Ovary (tissue), 9 donors: ENCODE measurements around the gene IL1R2. TPM values are rescaled to one million over a fixed set of nuclear protein-coding genes. Genes with fewer than 3 reads are reported as not detected.

Experiments
- DNase-seq, 5 donors: peaks; one replicate each; pipeline ENCODE4 v3.0.0-alpha.2; 2019 to 2020
- H3K27ac ChIP-seq, 2 donors: fragments of 200-600 bp; one replicate each; pipeline versions ENCODE4 v1.5.1 to v1.8.0; 2019 to 2022
- H3K27me3 ChIP-seq: fragments of 200-600 bp; one replicate; pipeline ENCODE4 v1.8.0; 2022
- H3K36me3 ChIP-seq: fragments of 200-600 bp; sonication (generic); one replicate; pipeline ENCODE4 v1.5.1; 2019
- H3K4me1 ChIP-seq: one replicate; pipeline ENCODE4 v1.8.1; 2013; ENCODE audit warnings: mild to moderate bottlenecking, moderate library complexity; ENCODE audit not compliant: insufficient read depth
- H3K4me3 ChIP-seq: fragments of 200-600 bp; sonication (generic); one replicate; pipeline ENCODE4 v1.5.1; 2017
- H3K9me3 ChIP-seq, 2 donors: fragments of 200-600 bp in 1 of 2; sonication (generic) in 1 of 2; one replicate each; pipeline versions ENCODE4 v1.5.1 to v1.8.1; 2013 to 2019; ENCODE audit warnings: mild to moderate bottlenecking in 1 of 2, moderate library complexity in 1 of 2
- EP300 ChIP-seq: sonication (generic); formaldehyde crosslinking; IDR thresholded peaks from one replicate; pipeline ENCODE4 v1.6.1; 2017; ENCODE audit warnings: antibody characterized with exemption
- POLR2A ChIP-seq: fragments of 450-650 bp; IDR thresholded peaks from one replicate; pipeline ENCODE4 v1.6.1; 2017; ENCODE audit warnings: antibody characterized with exemption, mild to moderate bottlenecking, moderate library complexity
- WGBS, 3 donors: extraction: QIAGEN DNeasy Blood & Tissue Kit in 1 of 3; methylation state at CpG; one replicate each; pipeline versions ENCODE4 v1.1.5 to v1.1.7; 2013 to 2017; 5-methylcytosine and 5-hydroxymethylcytosine counted together
- intact Hi-C, 4 donors: fragments of 100-400 bp; cut with DNase I; formaldehyde crosslinking; loops; one replicate each; pipeline versions ENCODE4 v1.11.0 to v1.15.1; 2022 to 2023
- polyA plus RNA-seq, 2 donors: library from polyadenylated mRNA; stranded (reverse); fragments of 200-250 nt in 1 of 2; fragments of 350-450 nt in 1 of 2; fragmentation: Illumina TruSeq in 1 of 2; extraction: RNeasy Lipid Tissue Mini Kit (QIAGEN cat#74804) in 1 of 2; gene quantifications; one replicate each; pipeline ENCODE4 v1.2.3, GENCODE V29; 2013 to 2014
- total RNA-seq, 7 donors: library from RNA; depleted of rRNA in 2 of 7; stranded (reverse); fragments of >200 nt in 2 of 7; fragmentation: NEBNext Ultra II Directional in 3 of 7; extraction: Animal tissue kit (Norgen Biotek cat#: 25700) in 3 of 7; gene quantifications; one replicate each; pipeline versions ENCODE4 v1.1.0 to v1.2.4, GENCODE V29; 2016 to 2023
- TF ChIP-seq, protein P1 (sequence below), 3 donors: fragments of 450-650 bp in 2 of 3; fragments of 200-600 bp in 1 of 3; IDR thresholded peaks; one replicate each; pipeline versions ENCODE4 v1.5.1 to v1.8.0; 2016 to 2022; ENCODE audit warnings: antibody characterized with exemption in 3 of 3, mild to moderate bottlenecking in 1 of 3
- donor health status: DM: no; HTN: no; CAD: no; lungs with moderate emphysema.
- donor health status: DM: no; HTN: no; CAD: no.
- donor health status: Bipolar disorder and iron deficiency.
- donor health status: DM: yes; HTN: yes; CAD: no.
- donor health status: DM: no; HTN: no; CAD: no.
- donor health status: DM: yes; HTN: yes; CAD: no.

The IL1R2 gene
- total and polyA plus RNA-seq, 9 donors = 0.15 to 8.7 (median 1.1) TPM

DNA sequence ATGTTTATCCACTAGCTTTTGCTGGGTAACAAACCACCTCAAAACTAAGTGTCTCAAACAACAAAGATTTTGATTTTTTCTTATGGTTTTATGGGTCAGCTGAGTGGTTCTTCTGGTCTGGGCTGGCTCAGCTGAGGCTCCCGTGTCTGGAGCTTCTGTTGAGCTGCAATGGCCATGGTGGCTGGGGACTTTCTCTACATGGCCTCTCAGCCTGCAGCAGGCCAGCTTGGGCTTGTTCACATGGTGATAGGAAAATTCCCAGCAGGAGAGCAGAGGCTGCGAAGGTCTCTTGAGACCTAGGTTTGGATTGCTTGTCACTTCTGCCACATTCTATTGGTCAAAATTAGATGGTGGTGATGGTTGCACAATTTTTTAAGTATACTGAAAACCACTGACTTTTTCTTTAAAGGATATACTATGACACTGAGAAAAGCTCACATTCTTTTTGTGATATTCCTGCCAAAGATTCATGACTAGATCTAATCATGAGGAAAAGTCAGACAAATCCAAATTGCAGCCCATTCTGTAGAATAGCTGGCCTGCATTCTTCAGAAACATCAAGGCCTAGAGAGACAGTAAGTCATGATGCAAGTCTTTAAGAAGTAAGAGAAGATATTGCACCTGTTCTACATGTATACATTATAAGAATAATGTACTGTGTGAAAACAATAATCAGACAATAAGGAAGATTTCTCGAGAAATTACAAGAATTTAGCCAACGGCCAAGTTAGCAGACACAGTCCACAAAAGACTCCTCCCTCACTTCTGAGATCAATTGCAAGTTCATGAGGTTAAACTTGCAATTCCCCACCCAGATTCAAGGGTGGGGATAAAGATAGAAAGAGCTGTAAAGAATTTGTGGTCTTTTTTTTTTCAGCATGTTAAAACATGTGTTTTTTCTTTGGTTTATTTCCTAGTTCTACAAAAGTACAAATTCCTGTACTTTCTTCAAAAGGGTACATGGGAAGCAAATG is 35.0 kb upstream of the IL1R2 start:
- no peaks in the 10 kb centered on the region for H3K27me3 ChIP-seq
- H3K27ac ChIP-seq = no peak overlapping the region
- H3K4me1 ChIP-seq = peaks cover 9% of the 10 kb centered on the region
- no peaks in the 10 kb centered on the region for H3K36me3 ChIP-seq
- intact Hi-C loops = loop anchor here in 1 of 4 donors (10.0 kb wide), 1 partner anchor 72 kb away; no protein-coding TSS in a partner anchor
- 52 to 59% (median 53%) methylated on average over 4 of the region's 4 CpGs for WGBS, 3 donors
- TF ChIP-seq POLR2A (no peak), EP300 (no peak)
- TF ChIP-seq, protein P1, sequence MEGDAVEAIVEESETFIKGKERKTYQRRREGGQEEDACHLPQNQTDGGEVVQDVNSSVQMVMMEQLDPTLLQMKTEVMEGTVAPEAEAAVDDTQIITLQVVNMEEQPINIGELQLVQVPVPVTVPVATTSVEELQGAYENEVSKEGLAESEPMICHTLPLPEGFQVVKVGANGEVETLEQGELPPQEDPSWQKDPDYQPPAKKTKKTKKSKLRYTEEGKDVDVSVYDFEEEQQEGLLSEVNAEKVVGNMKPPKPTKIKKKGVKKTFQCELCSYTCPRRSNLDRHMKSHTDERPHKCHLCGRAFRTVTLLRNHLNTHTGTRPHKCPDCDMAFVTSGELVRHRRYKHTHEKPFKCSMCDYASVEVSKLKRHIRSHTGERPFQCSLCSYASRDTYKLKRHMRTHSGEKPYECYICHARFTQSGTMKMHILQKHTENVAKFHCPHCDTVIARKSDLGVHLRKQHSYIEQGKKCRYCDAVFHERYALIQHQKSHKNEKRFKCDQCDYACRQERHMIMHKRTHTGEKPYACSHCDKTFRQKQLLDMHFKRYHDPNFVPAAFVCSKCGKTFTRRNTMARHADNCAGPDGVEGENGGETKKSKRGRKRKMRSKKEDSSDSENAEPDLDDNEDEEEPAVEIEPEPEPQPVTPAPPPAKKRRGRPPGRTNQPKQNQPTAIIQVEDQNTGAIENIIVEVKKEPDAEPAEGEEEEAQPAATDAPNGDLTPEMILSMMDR (IDR thresholded peaks at IDR 0.05) = no peak
- no peaks in the 10 kb centered on the region for H3K9me3 ChIP-seq
- no peak overlapping the region for H3K4me3 ChIP-seq
- DNase-seq = no peak

DNA sequence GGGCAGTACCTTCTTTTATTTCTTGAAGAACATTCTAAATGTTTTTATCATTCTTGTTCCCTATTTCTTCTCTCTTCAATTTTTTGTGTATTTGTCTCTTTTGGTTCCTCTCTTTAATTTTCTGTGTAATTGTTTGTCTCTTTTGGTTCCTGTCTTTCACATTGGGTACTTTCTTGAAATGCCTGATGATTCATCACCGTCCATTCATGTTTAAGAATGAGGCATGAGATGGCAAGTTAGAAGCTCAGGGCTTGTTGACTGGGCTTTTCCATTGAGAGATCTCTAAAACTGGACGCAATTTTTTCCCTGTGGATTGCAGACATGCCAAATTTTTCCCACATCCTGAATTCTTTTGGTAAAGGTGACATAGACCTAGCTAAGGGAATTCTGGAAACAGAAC is 33.7 kb upstream of the IL1R2 start:
- Histone ChIP-seq H3K27me3 (no peaks in the 10 kb centered on the region), H3K4me3 (no peak overlapping the region), H3K9me3 (no peaks in the 10 kb centered on the region), H3K4me1 (peaks cover 16% of the 10 kb centered on the region), H3K36me3 (no peaks in the 10 kb centered on the region), H3K27ac (no peak overlapping the region)
- 0 to 36% (median 1%) methylated on average over 2 of the region's 2 CpGs for WGBS, 3 donors
- DNase-seq = no peak
- TF ChIP-seq, protein P1 (IDR thresholded peaks at IDR 0.05) = no peak
- TF ChIP-seq EP300 (no peak), POLR2A (no peak)
- intact Hi-C loops = loop anchor here in 1 of 4 donors (10.0 kb wide), 1 partner anchor 73 kb away; no protein-coding TSS in a partner anchor

DNA sequence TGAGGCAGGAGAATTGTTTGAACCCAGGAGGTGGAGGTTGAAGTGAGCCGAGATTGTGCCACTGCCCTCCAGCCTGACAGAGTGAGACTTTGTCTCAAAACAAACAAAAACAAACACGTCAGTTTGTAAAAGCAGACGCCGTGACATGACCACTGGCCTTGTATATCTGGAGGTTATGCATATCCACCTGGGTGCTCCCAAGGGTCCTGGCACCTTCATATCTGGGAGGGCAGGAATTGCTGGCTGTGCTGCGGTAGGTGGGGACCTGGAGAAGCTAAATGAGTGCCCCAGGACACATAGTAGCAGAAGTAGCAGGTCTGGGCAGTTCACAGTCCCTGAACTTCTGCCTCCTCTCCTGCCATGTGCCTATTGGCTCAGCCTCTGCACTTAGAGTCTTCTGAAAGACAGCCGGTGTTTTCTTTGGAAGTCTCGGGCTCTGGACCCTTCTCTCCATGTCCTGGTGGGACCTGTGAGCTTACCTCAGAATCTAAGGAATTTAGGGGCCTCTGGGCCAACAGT is 30.9 kb upstream of the IL1R2 start:
- intact Hi-C loops = no loop called here
- Histone ChIP-seq H3K27ac (peak overlapping the region; percentile 58 to 90), H3K9me3 (no peaks in the 10 kb centered on the region), H3K4me1 (peaks cover 19% of the 10 kb centered on the region), H3K27me3 (no peaks in the 10 kb centered on the region), H3K4me3 (no peak overlapping the region), H3K36me3 (no peaks in the 10 kb centered on the region)
- 43 to 51% (median 43%) methylated on average over 7 of the region's 7 CpGs for WGBS, 3 donors
- peak in 1 of 5 donors; percentile 52 for DNase-seq
- TF ChIP-seq, protein P1 (IDR thresholded peaks at IDR 0.05) = no peak
- TF ChIP-seq EP300 (no peak), POLR2A (no peak)

DNA sequence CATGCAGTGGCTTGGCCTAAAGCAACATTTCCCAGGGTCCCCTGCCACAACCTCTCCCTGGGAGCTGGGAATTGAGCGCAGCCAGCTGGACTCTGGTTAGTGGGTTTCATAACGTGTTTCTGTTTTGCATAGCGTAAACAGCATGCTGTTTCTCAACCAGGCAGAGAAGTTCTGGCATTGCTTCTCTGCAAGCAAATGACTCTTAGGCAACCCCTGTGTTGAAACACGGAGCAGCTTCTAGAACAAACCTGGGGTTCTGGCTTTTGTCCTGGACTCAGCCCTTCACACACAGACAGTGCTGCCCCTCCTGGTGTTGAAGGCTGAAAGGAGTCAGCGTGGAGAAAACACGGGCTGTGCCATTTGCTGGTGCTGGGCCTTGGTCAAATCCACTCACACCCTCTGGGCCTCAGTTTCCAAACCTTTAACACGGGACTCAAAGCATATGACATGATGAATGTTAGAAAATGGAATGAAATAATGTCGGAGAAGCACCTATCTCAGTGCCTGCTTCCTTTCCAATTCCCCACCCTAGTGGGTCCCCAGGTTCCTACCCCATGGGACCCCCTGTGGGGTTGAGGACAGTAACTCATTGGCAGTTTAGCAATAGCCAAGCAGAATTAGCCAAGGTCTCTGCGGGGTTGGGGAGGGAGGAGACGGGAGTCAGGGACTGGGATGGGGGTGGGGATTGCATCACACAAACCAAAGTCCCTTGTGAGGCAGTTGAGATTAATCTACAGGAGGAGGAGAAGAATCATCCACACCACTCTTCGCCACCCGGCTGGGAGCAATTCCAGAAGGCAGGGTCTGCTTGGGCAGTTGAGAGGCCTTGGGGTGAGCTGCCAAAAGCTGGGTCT is 30.2 kb upstream of the IL1R2 start:
- Histone ChIP-seq H3K27me3 (no peaks in the 10 kb centered on the region), H3K4me1 (peaks cover 19% of the 10 kb centered on the region), H3K4me3 (no peak overlapping the region), H3K36me3 (no peaks in the 10 kb centered on the region), H3K9me3 (no peaks in the 10 kb centered on the region), H3K27ac (peak overlapping the region; percentile 79 to 90)
- WGBS, 3 donors = 13 to 18% (median 15%) methylated on average over 12 of the region's 12 CpGs
- intact Hi-C loops = no loop called here
- TF ChIP-seq POLR2A (no peak), EP300 (peak; percentile 93)
- TF ChIP-seq, protein P1 (IDR thresholded peaks at IDR 0.05) = peak in 2 of 3 donors; percentile 36 to 50
- DNase-seq = peak; percentile 85 to 94 (median 89)
